Testis (tissue), 3 donors: ENCODE measurements around the gene SURF6. TPM values are rescaled to one million over a fixed set of nuclear protein-coding genes. Genes with fewer than 3 reads are reported as not detected.
"Not testable (repeated sequence)": the region's sequence is repeated elsewhere in the genome, so short reads cannot be mapped to it uniquely, and the experiment has no call there.

Experiments used
- DNase-seq: peaks from one replicate; pipeline ENCODE4 v3.0.0-alpha.2; 2019
- H3K27ac ChIP-seq, 2 donors: fragments of 200-600 bp; sonication (generic); one replicate each; pipeline ENCODE4 v1.5.1; 2019
- H3K27me3 ChIP-seq: fragments of 200-600 bp; sonication (generic); one replicate; pipeline ENCODE4 v1.5.1; 2019
- H3K36me3 ChIP-seq: fragments of 200-600 bp; sonication (generic); one replicate; pipeline ENCODE4 v1.5.1; 2017; ENCODE audit warnings: low read depth; ENCODE audit errors: missing control alignments
- H3K4me1 ChIP-seq: fragments of 200-600 bp; sonication (generic); one replicate; pipeline ENCODE4 v1.5.1; 2019
- H3K4me3 ChIP-seq, 2 donors: fragments of 200-600 bp; sonication (generic); one replicate each; pipeline ENCODE4 v1.5.1; 2017 to 2019
- H3K9me3 ChIP-seq: fragments of 200-600 bp; sonication (generic); one replicate; pipeline ENCODE4 v1.5.1; 2017
- POLR2A ChIP-seq: fragments of 450-650 bp; IDR thresholded peaks from one replicate; pipeline ENCODE4 v1.6.1; 2017; ENCODE audit warnings: antibody characterized with exemption, mild to moderate bottlenecking, moderate library complexity
- WGBS, 2 donors: methylation state at CpG; one replicate each; pipeline ENCODE4 v1.1.5; 2018; 5-methylcytosine and 5-hydroxymethylcytosine counted together
- intact Hi-C: fragments of 100-400 bp; cut with DNase I; formaldehyde crosslinking; loops from one replicate; pipeline ENCODE4 v1.15.1; 2023; ENCODE audit warnings: low total_unique reads
- polyA plus RNA-seq: library from polyadenylated mRNA; stranded (reverse); fragments of 350-450 nt; fragmentation: Illumina TruSeq; extraction: RNeasy Lipid Tissue Mini Kit (QIAGEN cat#74804); gene quantifications from one replicate; pipeline ENCODE4 v1.2.3, GENCODE V29; 2014; ENCODE audit warnings: low read depth, low replicate concordance; ENCODE audit not compliant: insufficient read depth
- total RNA-seq, 2 donors: library from RNA; depleted of rRNA; stranded (reverse); fragments of >200 nt; gene quantifications; one replicate each; pipeline ENCODE4 v1.2.3, GENCODE V29; 2016
- TF ChIP-seq, protein P1 (sequence below), 3 experiments: fragments of 450-650 bp in 2 of 3; fragments of 200-600 bp in 1 of 3; sonication (generic) in 1 of 3; IDR thresholded peaks; one replicate each; pipeline ENCODE4 v1.5.1; 2016 to 2019; ENCODE audit warnings: antibody characterized with exemption in 3 of 3, mild to moderate bottlenecking in 2 of 3, moderate library complexity in 1 of 3

SURF6 gene
- total and polyA plus RNA-seq, 3 donors from 2014 or later: 19.8 to 36.0 (median 28.5) TPM

DNA sequence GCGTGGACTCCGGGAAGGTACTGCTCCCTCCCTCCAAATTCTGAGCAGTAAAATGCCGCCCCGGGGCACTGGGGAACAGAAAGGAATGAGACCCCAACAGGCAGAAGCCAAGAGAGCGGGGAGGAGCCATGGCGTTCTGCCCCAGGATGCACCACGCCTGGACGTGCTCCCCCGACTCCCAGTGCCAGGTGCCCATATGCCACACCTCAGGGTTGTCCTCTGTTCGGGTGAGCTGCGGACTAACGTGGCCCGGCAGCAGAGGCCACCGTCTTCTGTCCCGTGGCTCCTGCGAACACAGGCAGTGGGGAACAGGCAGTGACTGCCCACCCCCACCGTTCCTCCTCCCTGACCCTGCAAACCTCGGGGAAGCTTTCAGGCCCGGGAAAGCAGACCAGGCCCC lies 4.8 kb downstream of the SURF6 start:
- DNase-seq: no peak
- H3K9me3 ChIP-seq: no peaks in the 10 kb centered on the region
- H3K36me3 ChIP-seq: no peaks in the 10 kb centered on the region
- no peak overlapping the region for H3K4me3 ChIP-seq
- no peaks in the 10 kb centered on the region for H3K27me3 ChIP-seq
- H3K27ac ChIP-seq: no peak overlapping the region
- H3K4me1 ChIP-seq: peaks cover 8% of the 10 kb centered on the region
- intact Hi-C loops: no loop called here
- 49 to 67% methylated on average over 9 to 19 of the region's 19 CpGs for WGBS, 2 donors
- TF ChIP-seq POLR2A: no peak
- TF ChIP-seq, protein P1, sequence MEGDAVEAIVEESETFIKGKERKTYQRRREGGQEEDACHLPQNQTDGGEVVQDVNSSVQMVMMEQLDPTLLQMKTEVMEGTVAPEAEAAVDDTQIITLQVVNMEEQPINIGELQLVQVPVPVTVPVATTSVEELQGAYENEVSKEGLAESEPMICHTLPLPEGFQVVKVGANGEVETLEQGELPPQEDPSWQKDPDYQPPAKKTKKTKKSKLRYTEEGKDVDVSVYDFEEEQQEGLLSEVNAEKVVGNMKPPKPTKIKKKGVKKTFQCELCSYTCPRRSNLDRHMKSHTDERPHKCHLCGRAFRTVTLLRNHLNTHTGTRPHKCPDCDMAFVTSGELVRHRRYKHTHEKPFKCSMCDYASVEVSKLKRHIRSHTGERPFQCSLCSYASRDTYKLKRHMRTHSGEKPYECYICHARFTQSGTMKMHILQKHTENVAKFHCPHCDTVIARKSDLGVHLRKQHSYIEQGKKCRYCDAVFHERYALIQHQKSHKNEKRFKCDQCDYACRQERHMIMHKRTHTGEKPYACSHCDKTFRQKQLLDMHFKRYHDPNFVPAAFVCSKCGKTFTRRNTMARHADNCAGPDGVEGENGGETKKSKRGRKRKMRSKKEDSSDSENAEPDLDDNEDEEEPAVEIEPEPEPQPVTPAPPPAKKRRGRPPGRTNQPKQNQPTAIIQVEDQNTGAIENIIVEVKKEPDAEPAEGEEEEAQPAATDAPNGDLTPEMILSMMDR (IDR thresholded peaks at IDR 0.05): no peak

DNA sequence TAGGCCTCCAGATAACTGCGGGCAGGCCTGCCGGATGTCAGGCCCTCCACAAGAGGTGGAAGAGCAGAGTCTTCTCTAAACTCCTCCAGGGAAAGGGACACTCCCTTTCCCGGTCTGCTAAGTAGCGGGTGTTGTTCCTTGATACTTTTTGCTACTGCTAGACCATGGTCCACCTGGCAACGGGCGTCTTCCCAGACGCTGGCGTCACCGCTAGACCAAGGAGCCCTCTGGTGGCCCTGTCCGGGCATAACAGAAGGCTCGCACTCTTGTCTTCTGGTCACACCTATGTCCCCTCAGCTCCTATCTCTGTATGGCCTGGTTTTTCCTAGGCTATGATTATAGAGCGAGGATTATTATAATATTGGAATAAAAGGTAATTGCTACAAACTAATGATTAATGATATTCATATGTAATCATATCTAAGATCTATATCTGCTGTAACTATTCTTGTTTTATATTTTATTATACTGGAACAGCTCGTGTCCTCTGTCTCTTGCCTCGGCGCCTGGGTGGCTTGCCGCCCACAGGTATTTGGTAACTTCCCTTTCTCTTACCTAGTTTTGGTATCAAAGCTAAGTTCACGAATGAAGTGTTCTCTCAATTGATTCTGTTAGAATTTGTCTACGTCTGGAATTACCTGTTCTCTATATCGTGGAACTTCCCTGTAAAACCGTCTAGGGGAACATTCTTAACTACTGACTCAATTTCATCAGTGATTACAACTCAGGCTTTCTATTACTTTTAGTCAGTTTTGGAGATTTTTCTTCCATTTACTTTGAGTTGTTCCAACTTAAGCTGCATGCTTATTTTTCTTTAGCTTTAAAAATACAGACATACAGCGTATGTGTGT lies 6.5 kb downstream of the SURF6 start:
- peak; percentile 78 for DNase-seq
- H3K27me3 ChIP-seq, H3K9me3 ChIP-seq, H3K4me3 ChIP-seq, H3K36me3 ChIP-seq, H3K27ac ChIP-seq, H3K4me1 ChIP-seq: not testable (repeated sequence)
- TF ChIP-seq, protein P1 (IDR thresholded peaks at IDR 0.05): peak; percentile 59 to 71 (median 63)
- 51 to 64% methylated on average over 21 of the region's 21 CpGs for WGBS, 2 donors
- intact Hi-C loops: loop anchor here (10.0 kb wide), 1 partner anchor 145 kb away; no protein-coding TSS in a partner anchor

DNA sequence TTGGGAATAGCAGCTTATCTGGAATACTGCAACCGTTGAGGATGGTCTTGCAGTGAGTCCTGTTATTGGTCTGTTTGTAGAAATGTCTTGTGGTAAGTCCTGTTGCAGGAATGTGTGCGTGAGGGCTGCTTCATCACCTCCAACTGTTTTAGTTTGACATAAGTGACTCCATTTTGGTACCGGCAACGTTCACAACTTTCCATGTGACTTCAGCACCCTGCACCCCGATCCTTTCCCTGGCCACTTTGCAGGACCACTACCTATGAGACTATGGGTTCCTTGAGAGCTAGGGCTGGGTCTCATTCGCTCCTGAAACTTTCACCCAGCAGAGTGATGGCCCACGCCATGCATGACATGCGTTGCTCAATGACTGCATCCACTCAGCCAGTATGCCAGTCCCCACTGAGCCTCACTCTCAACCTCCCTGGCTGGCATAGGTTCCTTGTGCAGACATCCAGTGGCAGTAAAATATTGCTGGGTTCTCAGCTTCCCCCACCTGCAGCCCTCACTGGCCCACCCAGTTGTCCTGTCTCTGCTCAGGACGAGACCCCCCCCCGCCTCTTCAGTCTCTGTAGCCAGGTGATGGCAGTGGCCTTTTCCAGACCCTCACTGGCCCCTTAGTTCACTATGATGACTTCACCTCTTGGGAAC lies 8.0 kb downstream of the SURF6 start:
- no peaks in the 10 kb centered on the region for H3K9me3 ChIP-seq
- 93 to 96% methylated on average over 10 of the region's 10 CpGs for WGBS, 2 donors
- H3K27ac ChIP-seq: no peak overlapping the region
- no peak overlapping the region for H3K4me3 ChIP-seq
- H3K36me3 ChIP-seq: no peaks in the 10 kb centered on the region
- no peaks in the 10 kb centered on the region for H3K27me3 ChIP-seq
- intact Hi-C loops: loop anchor here (10.0 kb wide), 1 partner anchor 143 kb away; no protein-coding TSS in a partner anchor
- no peak for DNase-seq
- TF ChIP-seq, protein P1 (IDR thresholded peaks at IDR 0.05): no peak
- TF ChIP-seq POLR2A: no peak
- H3K4me1 ChIP-seq: no peaks in the 10 kb centered on the region

DNA sequence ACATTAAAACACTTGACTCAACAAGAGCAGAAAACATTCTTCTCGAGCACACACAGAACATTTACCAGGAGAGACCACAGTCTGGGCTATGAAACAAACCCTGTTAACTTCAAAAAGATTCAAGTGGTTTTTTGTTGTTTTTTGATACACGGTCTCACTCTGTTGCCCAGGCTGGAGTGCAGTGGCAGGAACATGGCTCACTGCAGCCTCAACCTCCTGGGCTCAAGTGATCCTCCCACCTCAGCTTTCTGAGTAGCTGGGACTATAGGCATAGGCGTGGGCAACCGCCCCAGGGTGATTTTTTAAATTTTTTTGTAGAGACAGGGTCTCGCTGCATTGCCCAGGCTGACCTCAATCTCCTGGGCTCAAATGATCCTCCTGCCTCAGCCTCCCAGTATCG lies 9.0 kb downstream of the SURF6 start:
- 80 to 89% methylated on average over 6 of the region's 6 CpGs for WGBS, 2 donors
- not testable (repeated sequence) for DNase-seq
- intact Hi-C loops: loop anchor here (10.0 kb wide), 1 partner anchor 142 kb away; no protein-coding TSS in a partner anchor

DNA sequence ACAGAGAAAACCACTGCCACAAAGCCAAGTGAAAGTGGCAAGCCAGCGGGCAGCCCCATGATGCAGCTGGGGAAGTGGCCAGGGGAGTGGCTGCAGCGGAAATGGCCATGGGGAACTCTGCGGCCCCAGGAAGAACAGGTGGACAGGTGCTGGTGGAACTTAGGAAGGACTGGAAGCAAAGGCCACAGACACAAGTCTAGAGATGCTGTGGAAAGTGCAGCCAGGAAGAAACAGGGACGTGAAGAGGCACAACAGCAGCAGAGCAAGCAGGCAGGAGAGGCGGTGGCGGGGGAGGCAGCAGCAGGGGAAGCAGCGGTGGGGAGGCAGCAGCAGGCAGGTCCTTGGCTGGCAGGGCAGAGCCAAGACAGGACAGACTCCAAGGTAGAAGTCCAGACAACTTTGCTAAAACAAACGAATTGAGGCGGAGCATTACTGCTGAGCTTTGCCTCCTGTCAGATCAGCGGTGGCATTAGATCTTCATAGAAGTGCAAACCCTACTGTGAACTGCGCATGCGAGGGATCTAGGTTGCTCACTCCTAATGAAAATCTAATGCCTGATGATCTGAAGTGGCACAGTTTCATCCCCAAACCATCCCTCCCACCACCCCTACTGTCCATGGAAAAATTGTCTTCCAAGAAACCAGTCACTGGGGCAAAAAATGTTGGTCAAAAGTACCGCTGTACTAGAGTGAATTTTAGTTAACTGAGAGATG lies 11.8 kb downstream of the SURF6 start:
- H3K9me3 ChIP-seq: no peaks in the 10 kb centered on the region
- 86 to 91% methylated on average over 13 of the region's 13 CpGs for WGBS, 2 donors
- intact Hi-C loops: loop anchor here (10.0 kb wide), 1 partner anchor 139 kb away; no protein-coding TSS in a partner anchor
- TF ChIP-seq, protein P1 (IDR thresholded peaks at IDR 0.05): no peak
- no peak for TF ChIP-seq POLR2A
- no peak for DNase-seq
- H3K36me3 ChIP-seq: no peaks in the 10 kb centered on the region
- H3K27me3 ChIP-seq: no peaks in the 10 kb centered on the region
- H3K4me3 ChIP-seq: no peak overlapping the region
- no peaks in the 10 kb centered on the region for H3K4me1 ChIP-seq
- no peak overlapping the region for H3K27ac ChIP-seq

More for the DNA sequence above, 9.0 kb downstream of the SURF6 start:
- H3K27ac ChIP-seq, H3K4me3 ChIP-seq, H3K36me3 ChIP-seq, H3K4me1 ChIP-seq, H3K27me3 ChIP-seq, H3K9me3 ChIP-seq: not testable (repeated sequence)
